Left lobe of liver (tissue), 2 donors: ENCODE measurements around the gene MEGF11. TPM values are rescaled to one million over a fixed set of nuclear protein-coding genes. Genes with fewer than 3 reads are reported as not detected.
A peak's percentile ranks its signal among the peaks of the same experiment; 100 is the strongest.

ENCODE experiments used
- ATAC-seq: fragments of 200-7000 bp; cut with Tn5 transposase; one replicate; pipeline ENCODE4 v1.9.1; 2020; ENCODE audit warnings: mild to moderate bottlenecking, moderate library complexity
- DNase-seq: peaks from one replicate; pipeline ENCODE4 v3.0.0-alpha.2; 2020; ENCODE audit warnings: low spot score
- total RNA-seq: library from RNA; stranded (reverse); gene quantifications from one replicate; pipeline ENCODE4 v1.2.1, GENCODE V29; 2021
- donor health status: DM: no; HTN: no; CAD: no; lungs with moderate emphysema.
- donor health status: DM: no; HTN: yes; CAD: no.

Gene MEGF11
- total RNA-seq, 1 donor from 2014 or later: not detected

DNA sequence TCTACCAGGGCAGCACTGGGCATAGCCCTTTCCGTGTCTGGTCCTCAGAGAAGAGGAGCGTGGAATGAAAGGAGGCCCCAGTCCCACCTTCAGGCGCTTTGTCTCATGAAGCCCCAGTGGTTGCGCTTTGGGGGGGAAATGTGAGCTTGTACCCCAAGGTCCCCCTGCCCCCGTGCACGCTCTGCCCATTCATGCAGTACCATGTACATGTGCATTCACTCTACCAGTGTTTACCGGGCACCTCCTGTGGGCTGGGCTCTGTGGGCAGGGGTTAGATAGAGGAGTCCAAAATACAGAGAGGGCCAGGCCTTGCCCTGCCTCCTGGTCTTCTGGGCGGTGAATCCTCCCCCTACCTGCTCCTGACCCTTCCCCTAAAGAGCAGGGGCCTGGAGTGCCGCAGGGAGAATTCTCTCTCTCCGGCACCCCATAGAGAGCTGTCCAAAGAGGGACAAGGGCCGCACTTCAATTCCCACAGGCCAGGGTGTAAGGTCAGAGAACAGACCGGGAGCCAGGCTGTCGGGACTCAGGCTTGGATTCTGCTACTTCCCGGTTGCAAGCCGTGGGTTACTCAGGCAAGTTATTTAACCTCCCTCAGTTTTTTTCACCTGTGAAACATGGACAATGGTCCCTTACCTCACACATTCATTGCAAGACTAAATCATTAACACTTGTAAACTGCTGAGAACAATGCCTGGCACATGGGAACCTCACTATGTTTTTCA lies 153.4 kb downstream of the MEGF11 start:
- ATAC-seq (no peak), DNase-seq (no peak)

DNA sequence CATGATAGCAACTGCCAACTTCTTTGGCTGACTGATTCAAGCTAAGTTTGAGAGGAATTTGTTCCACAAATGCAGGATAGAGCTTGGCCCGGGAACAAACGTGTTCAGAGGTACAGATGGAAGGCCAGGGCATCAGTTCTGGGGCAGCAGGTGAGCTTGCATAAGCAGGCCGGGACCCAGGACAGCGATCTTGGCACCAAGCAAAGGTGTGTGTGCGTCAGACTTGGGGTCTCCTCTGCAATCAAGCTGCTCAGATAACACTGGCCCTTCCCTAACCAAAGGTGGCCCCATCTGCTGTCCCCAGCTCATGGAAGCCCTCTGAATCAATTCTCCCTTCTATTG lies 155.6 kb downstream of the MEGF11 start:
- ATAC-seq (no peak), DNase-seq (no peak)

DNA sequence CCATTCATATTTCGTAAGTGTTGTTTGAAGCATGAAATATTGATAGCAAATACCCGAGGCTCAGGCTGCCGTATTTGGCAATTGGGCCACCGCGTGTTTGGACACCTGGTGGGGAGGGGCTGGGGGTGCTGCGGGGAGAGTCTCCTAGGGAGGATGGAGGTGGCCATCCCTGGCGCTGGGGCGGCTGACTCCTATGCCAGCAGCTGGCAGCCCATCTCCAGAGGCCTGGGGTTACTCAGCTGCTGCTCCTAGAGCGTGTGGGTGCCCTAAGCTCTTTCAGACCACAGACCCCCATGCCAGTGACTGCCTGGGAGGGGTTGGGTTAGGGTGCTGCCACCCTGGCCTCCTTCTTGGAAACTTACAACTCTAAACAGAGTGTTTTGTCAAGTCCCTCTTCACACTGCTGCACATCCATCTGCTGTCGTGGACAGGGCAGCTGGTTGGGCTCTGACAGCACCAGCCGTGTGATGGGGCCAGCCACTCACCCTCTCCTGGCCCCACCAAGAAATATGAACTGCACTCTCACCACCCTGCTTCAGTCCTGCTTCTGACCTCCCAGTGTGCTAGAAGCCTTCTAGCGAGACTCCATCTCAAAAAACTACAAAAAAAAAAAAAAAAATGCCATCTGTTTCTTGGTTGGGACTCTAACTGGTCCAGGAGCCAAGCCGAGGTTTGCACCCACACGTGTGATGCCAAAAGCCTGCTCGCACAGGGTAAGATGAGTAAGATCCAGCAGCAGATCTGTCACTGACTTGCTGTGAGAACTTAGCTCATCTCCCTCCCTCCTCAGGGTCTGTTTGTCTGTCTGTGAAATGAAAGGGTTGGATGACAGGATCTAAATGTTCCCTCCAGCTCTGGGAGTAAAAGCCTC lies 156.2 kb downstream of the MEGF11 start:
- DNase-seq (no peak), ATAC-seq (no peak)

DNA sequence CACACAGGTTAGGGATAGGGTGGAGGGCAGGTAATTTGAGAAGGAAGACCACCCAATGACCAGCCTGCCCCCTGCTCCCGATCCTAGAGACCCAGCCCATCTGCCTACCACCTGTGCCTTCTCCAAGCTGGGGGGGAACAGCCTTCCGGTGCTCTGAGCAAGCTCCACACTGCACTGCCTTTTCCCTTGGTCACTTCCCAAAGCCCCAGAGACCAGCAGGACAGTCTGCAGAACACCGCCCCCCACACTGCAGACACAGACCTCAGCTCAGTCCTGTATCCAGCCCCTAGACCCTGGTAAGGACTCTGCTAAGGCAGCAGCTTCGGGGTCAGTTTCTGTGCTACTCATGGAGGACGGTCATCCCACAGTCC lies 156.9 kb downstream of the MEGF11 start:
- DNase-seq: no peak
- ATAC-seq: no peak

GRCh38 chr15:66095871-66096687 lies 157.5 kb downstream of the MEGF11 start:
- ATAC-seq (no peak), DNase-seq (no peak)

- DNase-seq (no peak), ATAC-seq (no peak)
Observed at GRCh38 chr15:66094331-66094730, 159.2 kb downstream of the MEGF11 start.

- DNase-seq (no peak), ATAC-seq (no peak)
Observed at GRCh38 chr15:66092053-66093016, 161.2 kb downstream of the MEGF11 start.

GRCh38 chr15:66089509-66089908 lies 164.0 kb downstream of the MEGF11 start:
- ATAC-seq (no peak), DNase-seq (no peak)

DNA sequence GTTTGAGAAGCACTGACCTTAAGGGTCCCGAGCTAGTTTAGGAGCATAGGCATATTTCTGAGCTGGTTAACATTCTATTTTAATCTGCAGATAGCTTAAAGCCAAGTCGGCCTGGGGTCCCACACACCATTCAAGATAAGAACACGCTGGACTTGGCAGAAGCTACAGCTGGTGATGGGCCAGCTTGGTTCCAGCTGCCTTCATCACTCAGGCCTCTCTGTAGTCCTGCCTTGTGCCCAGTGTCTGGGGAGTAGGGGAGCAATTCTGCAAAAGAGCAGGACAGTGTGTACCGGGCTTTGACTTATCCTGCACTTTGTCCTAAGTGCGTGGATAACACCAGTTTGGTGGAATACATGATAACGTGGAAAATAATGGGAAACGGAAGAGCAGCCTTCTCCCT lies 164.5 kb downstream of the MEGF11 start:
- no peak for DNase-seq
- peak; percentile 11 for ATAC-seq

DNA sequence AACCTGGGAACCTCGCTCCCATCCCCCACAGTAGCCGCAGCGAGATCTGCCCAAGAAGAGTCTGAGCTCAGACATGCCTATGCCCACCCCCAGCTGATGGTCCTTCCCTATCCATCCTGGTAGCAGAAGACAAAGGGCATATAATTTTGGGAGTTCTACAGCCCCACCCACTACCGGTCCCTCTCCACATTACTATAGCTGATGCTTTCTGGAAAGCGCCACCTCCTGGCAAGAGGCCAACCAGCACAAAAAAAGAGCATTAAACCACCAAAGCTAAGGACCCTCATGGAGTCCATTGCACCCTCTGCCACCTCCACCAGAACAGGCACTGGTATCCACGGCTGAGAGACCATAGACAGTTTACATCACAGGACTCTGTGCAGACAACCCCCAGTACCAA lies 168.4 kb downstream of the MEGF11 start:
- DNase-seq: no peak
- no peak for ATAC-seq

GRCh38 chr15:66084704-66085103 lies 168.8 kb downstream of the MEGF11 start:
- no peak for ATAC-seq

DNA sequence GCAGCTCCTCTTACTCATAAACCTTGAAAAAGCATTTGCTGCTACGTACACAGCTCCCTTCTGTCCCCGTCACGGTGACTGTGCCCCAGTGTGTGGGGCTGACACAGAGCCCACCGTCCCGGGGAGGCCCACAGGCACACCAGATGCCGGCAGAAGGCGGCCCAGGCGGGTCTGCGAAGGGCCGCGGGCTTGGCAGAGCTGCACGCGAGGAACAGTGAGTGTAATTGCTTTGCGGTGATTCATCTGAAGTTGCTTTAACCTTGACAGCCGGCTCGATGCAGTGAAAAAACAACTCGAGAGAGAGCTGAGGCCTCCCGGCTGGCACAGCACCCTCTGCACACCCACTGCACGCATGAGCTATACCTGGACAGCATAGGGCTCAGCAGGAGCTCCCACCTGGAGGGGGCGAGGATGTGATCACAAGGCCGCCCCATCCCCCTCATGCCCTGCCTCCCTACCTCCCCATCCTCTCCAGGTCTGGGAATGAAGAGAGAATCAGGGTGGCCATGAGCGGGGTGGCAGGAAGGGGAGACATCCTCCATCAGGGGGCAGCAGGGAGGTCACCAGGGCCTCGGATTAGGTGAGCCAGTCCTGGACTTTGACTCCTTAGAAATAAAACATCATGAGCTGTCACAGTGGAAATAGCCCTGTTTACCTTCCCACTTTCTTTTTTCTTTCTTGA lies 172.7 kb downstream of the MEGF11 start:
- DNase-seq: no peak
- no peak for ATAC-seq

More at GRCh38 chr15:66084704-66085103, 168.8 kb downstream of the MEGF11 start:
- DNase-seq: no peak

DNA sequence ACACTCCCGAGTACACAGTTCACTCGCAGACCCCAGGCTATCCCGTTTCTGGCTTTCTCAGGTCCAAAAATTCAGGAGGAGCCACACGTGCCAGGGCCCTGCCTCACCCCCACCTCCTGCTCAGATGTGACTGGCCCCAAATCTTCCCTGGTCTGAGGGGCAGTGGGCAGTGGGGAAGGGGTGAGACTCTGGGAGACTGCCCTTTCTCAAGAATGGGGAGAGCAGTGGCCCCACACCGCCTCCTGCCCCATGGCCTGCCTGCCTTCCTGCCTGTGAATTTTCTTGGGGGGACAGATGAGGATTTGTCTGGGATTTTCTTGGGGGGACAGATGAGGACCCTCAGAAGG lies 174.6 kb downstream of the MEGF11 start:
- ATAC-seq (no peak), DNase-seq (no peak)

DNA sequence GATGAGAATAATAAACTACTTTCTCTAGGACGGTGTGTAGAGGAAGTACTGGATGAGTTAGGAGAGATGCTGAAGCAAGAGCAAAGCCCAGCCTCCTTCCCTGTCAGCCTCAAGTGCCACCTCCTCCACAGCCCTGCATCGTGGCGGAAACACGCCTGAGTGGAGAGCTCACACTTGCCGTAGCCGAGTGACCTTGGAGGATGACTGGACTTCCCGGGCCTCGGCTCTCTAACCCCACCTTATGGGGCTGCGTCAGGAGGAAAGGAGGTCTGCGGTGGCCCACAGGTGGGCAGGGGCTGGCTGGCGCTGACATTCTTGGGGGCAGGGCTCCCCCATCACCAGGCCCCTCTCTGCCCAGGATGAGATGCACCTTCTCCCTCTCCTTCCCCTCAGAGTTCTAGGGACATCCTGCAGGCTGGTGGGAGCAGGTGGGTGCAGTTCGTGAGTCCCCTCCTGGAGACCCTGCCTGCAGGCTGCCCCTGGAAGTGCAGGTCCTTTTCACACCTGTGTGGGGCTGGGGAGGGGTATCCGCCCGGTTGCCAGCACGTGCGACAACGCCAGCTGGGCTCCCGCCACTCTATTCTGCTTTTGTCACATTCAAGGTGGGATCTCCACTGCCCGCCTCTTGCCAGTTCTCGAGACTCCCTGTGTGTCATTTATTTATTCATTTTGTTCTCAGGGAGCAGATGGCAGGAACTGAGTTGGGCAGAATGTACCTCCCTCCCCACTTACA lies 175.2 kb downstream of the MEGF11 start:
- DNase-seq: no peak
- ATAC-seq: no peak

DNA sequence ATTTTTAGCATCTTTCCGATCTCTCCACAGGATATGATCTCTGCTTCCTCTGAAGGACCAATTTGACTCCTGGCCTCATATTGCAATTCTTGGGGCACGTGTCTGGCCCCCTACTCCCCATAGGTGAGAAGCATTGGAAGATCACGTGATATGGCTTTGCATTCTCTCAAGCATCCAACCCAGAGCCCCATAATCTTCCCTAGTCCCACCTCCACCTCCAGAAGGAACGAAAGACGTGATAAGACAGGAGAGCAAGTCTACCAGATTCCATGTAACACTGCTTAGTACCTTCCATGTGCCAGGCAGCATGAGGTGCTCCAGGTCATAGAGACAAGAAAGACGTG lies 176.3 kb downstream of the MEGF11 start:
- ATAC-seq: no peak

DNA sequence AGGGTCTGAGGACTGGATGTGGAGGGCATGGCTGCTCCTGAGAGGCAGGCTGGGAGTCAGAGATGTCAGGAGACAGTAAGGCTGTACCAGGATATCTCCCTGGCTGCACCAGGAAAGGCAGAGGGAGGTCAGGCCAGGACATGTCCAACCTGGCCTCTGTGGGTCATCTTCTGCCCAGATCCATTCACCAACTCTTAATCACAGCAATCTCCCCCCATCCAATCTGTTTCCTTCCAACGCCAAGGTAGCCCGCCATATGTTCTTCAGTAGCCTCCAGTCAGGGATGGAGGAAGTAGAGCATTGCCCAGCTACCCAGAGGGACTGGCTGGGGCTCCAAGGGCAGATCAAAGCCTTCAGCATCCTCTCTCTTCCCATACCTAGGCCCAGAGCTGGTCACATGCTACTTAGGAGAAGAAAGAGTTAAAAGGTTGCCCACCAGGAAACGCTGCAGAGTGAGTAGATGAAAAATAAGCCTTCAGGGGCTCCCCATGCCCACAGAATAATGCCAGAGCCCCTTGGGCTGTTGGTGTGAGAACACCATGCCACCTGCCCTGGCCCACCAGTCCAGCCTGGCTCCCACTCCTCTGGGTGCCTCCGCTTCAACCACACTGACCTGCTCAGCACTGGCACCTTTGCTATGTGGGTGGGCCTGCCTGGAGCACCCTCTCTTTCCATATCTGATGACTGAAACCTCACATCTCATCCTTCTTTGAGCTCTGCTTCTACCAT lies 176.8 kb downstream of the MEGF11 start:
- no peak for DNase-seq
- no peak for ATAC-seq

More for the DNA sequence above, 176.3 kb downstream of the MEGF11 start:
- no peak for DNase-seq

DNA sequence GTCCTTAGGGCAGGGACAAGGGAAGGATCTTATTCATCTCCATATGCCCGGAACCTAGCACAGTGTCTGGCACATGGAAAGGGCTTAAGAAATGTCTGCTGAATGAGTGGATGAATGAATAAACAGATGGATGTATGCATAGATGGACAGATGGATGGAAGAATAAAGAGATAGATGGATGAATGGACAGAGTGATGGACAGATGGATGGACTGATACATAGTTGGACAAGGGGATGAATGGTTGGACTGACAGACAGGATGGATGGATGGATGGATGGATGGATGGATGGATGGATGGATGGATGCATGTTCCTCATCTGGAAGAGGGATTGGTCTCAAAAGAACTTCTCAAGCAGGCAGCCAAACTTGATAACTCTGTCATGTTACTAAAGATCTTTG lies 177.6 kb downstream of the MEGF11 start:
- no peak for ATAC-seq
- no peak for DNase-seq

GRCh38 chr15:66072616-66073361 lies 180.8 kb downstream of the MEGF11 start:
- ATAC-seq (no peak), DNase-seq (no peak)
